ENCODE results near the gene MEIS2.

Gene MEIS2

GRCh38 chr15:37071134-37071533 lies 29.2 kb downstream of the MEIS2 start:
- no peak for DNase-seq (ENCODE audit: low spot score)
- H3K27ac ChIP-seq (ENCODE audit: poor library complexity, severe bottlenecking) = no peak overlapping the region

GRCh38 chr15:37070686-37071085 lies 29.7 kb downstream of the MEIS2 start:
- no peak overlapping the region for H3K27ac ChIP-seq (ENCODE audit: poor library complexity, severe bottlenecking)
- DNase-seq (ENCODE audit: low spot score) = no peak
- H3K4me3 ChIP-seq (ENCODE audit: severe bottlenecking) = no peak overlapping the region
- H3K9me3 ChIP-seq (ENCODE audit: severe bottlenecking) = no peaks in the 10 kb centered on the region
- H3K4me1 ChIP-seq (ENCODE audit: insufficient read depth, poor library complexity, severe bottlenecking) = no peaks in the 10 kb centered on the region
- no peak for ATAC-seq (ENCODE audit: low read depth)
- no peak for TF ChIP-seq CTCF (IDR thresholded peaks at IDR 0.05; ENCODE audit: poor library complexity, severe bottlenecking)
- no peaks in the 10 kb centered on the region for H3K36me3 ChIP-seq (ENCODE audit: low read depth)
- H3K27me3 ChIP-seq (ENCODE audit: insufficient read depth, poor library complexity, severe bottlenecking) = no peaks in the 10 kb centered on the region

More at GRCh38 chr15:37071134-37071533, 29.2 kb downstream of the MEIS2 start:
- TF ChIP-seq CTCF (IDR thresholded peaks at IDR 0.05; ENCODE audit: poor library complexity, severe bottlenecking) = no peak
- H3K4me3 ChIP-seq (ENCODE audit: severe bottlenecking) = no peak overlapping the region
- no peaks in the 10 kb centered on the region for H3K4me1 ChIP-seq (ENCODE audit: insufficient read depth, poor library complexity, severe bottlenecking)
- no peaks in the 10 kb centered on the region for H3K27me3 ChIP-seq (ENCODE audit: insufficient read depth, poor library complexity, severe bottlenecking)
- ATAC-seq (ENCODE audit: low read depth) = no peak
- H3K36me3 ChIP-seq (ENCODE audit: low read depth) = no peaks in the 10 kb centered on the region
- no peaks in the 10 kb centered on the region for H3K9me3 ChIP-seq (ENCODE audit: severe bottlenecking)

DNA sequence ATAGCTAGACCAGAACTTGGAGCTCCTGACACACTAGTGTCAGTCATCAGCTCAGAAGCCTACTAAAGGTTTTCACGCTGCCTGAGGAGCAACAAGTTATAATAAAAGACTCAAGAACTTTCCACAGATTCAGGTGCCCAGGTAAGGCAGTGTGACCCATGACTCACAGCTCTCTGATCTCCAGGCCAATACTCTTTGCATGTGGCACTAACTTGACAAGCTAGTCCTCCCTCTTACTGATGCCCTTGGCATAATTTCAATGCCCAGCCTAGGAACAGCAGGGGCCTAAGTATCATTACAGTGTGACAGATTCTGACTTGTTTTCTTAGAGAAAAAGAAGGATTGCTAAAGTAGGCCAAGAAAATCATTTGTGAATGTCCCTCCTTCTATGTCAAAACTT lies 38.4 kb downstream of the MEIS2 start:
- Histone ChIP-seq H3K27me3 (ENCODE audit: insufficient read depth, poor library complexity, severe bottlenecking) (no peaks in the 10 kb centered on the region), H3K4me3 (ENCODE audit: severe bottlenecking) (no peak overlapping the region), H3K9me3 (ENCODE audit: severe bottlenecking) (no peaks in the 10 kb centered on the region), H3K36me3 (ENCODE audit: low read depth) (no peaks in the 10 kb centered on the region), H3K4me1 (ENCODE audit: insufficient read depth, poor library complexity, severe bottlenecking) (peaks cover 11% of the 10 kb centered on the region), H3K27ac (ENCODE audit: poor library complexity, severe bottlenecking) (no peak overlapping the region)
- no peak for TF ChIP-seq CTCF (IDR thresholded peaks at IDR 0.05; ENCODE audit: poor library complexity, severe bottlenecking)
- ATAC-seq (ENCODE audit: low read depth) = no peak
- DNase-seq (ENCODE audit: low spot score) = no peak

GRCh38 chr15:37059086-37059485 lies 41.3 kb downstream of the MEIS2 start:
- no peaks in the 10 kb centered on the region for H3K27me3 ChIP-seq (ENCODE audit: insufficient read depth, poor library complexity, severe bottlenecking)
- H3K27ac ChIP-seq (ENCODE audit: poor library complexity, severe bottlenecking) = no peak overlapping the region
- peak; percentile 81 for ATAC-seq (ENCODE audit: low read depth)
- H3K4me3 ChIP-seq (ENCODE audit: severe bottlenecking) = no peak overlapping the region
- no peaks in the 10 kb centered on the region for H3K9me3 ChIP-seq (ENCODE audit: severe bottlenecking)
- no peak for TF ChIP-seq CTCF (IDR thresholded peaks at IDR 0.05; ENCODE audit: poor library complexity, severe bottlenecking)
- peaks cover 14% of the 10 kb centered on the region for H3K4me1 ChIP-seq (ENCODE audit: insufficient read depth, poor library complexity, severe bottlenecking)
- DNase-seq (ENCODE audit: low spot score) = no peak
- no peaks in the 10 kb centered on the region for H3K36me3 ChIP-seq (ENCODE audit: low read depth)

DNA sequence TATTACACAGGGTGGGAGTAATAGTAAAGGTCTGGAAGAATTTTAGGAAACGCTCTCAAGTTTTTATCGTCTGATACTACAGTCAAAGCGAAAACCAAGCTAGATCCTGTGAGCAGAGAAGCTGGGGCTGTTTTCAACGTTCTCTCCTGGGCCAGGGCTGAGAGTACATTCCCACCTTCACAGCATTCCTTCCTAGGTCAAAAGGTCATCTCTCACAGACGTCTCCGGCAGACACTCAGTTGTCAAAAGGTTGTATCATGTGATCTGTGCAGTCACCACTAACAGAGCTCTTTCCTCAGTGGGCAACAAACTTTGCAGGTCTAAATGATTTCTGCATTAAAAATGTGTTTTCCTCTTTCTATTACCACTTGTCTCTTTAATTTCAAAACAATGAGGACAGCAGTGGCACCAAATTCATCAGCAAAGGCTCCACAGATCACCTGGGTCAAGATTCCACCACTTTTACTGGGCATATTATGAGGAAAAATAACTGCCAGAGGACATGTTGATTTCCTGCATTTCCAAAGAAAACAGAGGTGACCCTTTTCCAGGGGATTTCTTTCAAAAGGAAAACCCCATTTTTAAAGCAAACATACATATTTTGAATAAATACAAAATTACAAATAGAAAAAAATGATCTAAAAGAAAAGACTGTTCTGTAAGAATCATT lies 41.9 kb downstream of the MEIS2 start:
- TF ChIP-seq CTCF (IDR thresholded peaks at IDR 0.05; ENCODE audit: poor library complexity, severe bottlenecking) = no peak

More for the DNA sequence above, 41.9 kb downstream of the MEIS2 start:
- Histone ChIP-seq H3K27me3 (ENCODE audit: insufficient read depth, poor library complexity, severe bottlenecking) (no peaks in the 10 kb centered on the region), H3K4me3 (ENCODE audit: severe bottlenecking) (no peak overlapping the region), H3K9me3 (ENCODE audit: severe bottlenecking) (no peaks in the 10 kb centered on the region), H3K36me3 (ENCODE audit: low read depth) (no peaks in the 10 kb centered on the region), H3K27ac (ENCODE audit: poor library complexity, severe bottlenecking) (no peak overlapping the region), H3K4me1 (ENCODE audit: insufficient read depth, poor library complexity, severe bottlenecking) (peaks cover 14% of the 10 kb centered on the region)
- DNase-seq (ENCODE audit: low spot score) = no peak
- no peak for ATAC-seq (ENCODE audit: low read depth)

Measured in RWPE2 (cell line).